Mesenchymal stem cell (in vitro differentiated cells and primary cell): ENCODE measurements around the gene SYNE1.

Experiments
- DNase-seq: peaks from one replicate; pipeline ENCODE4 v3.0.0-alpha.2; 2013
- H2AFZ ChIP-seq: one replicate; pipeline ENCODE4 v1.6.1; 2013; ENCODE audit warnings: low read depth, mild to moderate bottlenecking, control low read depth, inconsistent platforms, low read length, moderate library complexity
- H2AK5ac ChIP-seq: 2 replicates; pipeline ENCODE4 v1.6.1; 2013; ENCODE audit warnings: low read length, moderate library complexity, mild to moderate bottlenecking, inconsistent platforms; ENCODE audit not compliant: severe bottlenecking
- H2BK120ac ChIP-seq: one replicate; pipeline ENCODE4 v1.6.1; 2013; ENCODE audit warnings: low read depth, mild to moderate bottlenecking, inconsistent platforms, low read length, moderate library complexity
- H2BK12ac ChIP-seq, 2 experiments: one replicate each; pipeline ENCODE4 v1.6.1; 2013; ENCODE audit warnings: inconsistent platforms in 2 of 2, low read length in 2 of 2, mild to moderate bottlenecking in 2 of 2, moderate library complexity in 2 of 2, control low read depth in 1 of 2
- H2BK15ac ChIP-seq: one replicate; pipeline ENCODE4 v1.6.1; 2013; ENCODE audit warnings: mild to moderate bottlenecking, low read depth, inconsistent platforms; ENCODE audit not compliant: poor library complexity, severe bottlenecking
- H2BK5ac ChIP-seq: 2 replicates; pipeline ENCODE4 v1.6.1; 2013; ENCODE audit warnings: low read depth, mild to moderate bottlenecking, low read length, control low read depth, inconsistent platforms; ENCODE audit not compliant: poor library complexity, severe bottlenecking
- H3K14ac ChIP-seq, 2 experiments: one replicate each; pipeline ENCODE4 v1.6.1; 2013; ENCODE audit warnings: inconsistent platforms in 2 of 2, low read length in 2 of 2, control low read depth in 1 of 2, mild to moderate bottlenecking in 1 of 2, moderate library complexity in 1 of 2
- H3K18ac ChIP-seq, 2 experiments: one replicate each; pipeline ENCODE4 v1.6.1; 2013; ENCODE audit warnings: inconsistent platforms in 2 of 2, low read length in 2 of 2, control low read depth in 1 of 2, low read depth in 1 of 2, mild to moderate bottlenecking in 1 of 2
- H3K23ac ChIP-seq, 2 experiments: one replicate each; pipeline ENCODE4 v1.6.1; 2013; ENCODE audit warnings: inconsistent platforms in 2 of 2, low read length in 2 of 2, mild to moderate bottlenecking in 2 of 2, moderate library complexity in 2 of 2, control low read depth in 1 of 2
- H3K27ac ChIP-seq: 2 replicates; pipeline ENCODE4 v1.5.1; 2013; ENCODE audit warnings: mild to moderate bottlenecking, moderate library complexity, low read length, control low read depth, inconsistent platforms; ENCODE audit not compliant: poor library complexity, severe bottlenecking
- H3K27me3 ChIP-seq, 2 experiments: 2 replicates each; pipeline versions ENCODE4 v1.6.1 to v1.7.0; 2013; ENCODE audit warnings: low read length in 2 of 2, mild to moderate bottlenecking in 2 of 2, moderate library complexity in 2 of 2, control low read depth in 1 of 2, inconsistent platforms in 1 of 2; ENCODE audit not compliant: control insufficient read depth in 1 of 2, insufficient read depth in 1 of 2
- H3K36me3 ChIP-seq, 2 experiments: 2 replicates each; pipeline versions ENCODE4 v1.6.1 to v1.7.0; 2013; ENCODE audit warnings: low read length in 2 of 2, control low read depth in 1 of 2, inconsistent platforms in 1 of 2, low read depth in 1 of 2, mild to moderate bottlenecking in 1 of 2; ENCODE audit not compliant: insufficient read depth in 2 of 2, control insufficient read depth in 1 of 2
- H3K4ac ChIP-seq, 2 experiments: one replicate each; pipeline ENCODE4 v1.6.1; 2013; ENCODE audit warnings: inconsistent platforms in 2 of 2, low read length in 2 of 2, mild to moderate bottlenecking in 2 of 2, moderate library complexity in 2 of 2, control low read depth in 1 of 2, low read depth in 1 of 2
- H3K4me1 ChIP-seq: 2 replicates; pipeline ENCODE4 v1.6.1; 2013; ENCODE audit warnings: low read depth, low read length, control low read depth; ENCODE audit not compliant: control insufficient read depth, insufficient read depth
- H3K4me2 ChIP-seq: 2 replicates; pipeline ENCODE4 v1.6.1; 2013; ENCODE audit warnings: low read length, mild to moderate bottlenecking, inconsistent platforms; ENCODE audit not compliant: poor library complexity, severe bottlenecking
- H3K4me3 ChIP-seq, 2 experiments: 2 replicates each; pipeline versions ENCODE4 v1.5.1 to v1.7.0; 2013; ENCODE audit warnings: low read length in 2 of 2, mild to moderate bottlenecking in 2 of 2, control low read depth in 1 of 2, low read depth in 1 of 2; ENCODE audit not compliant: insufficient read depth in 1 of 2
- H3K79me1 ChIP-seq: replicated peaks from 2 replicates; pipeline ENCODE4 v1.6.1; 2013; ENCODE audit warnings: mild to moderate bottlenecking, control low read depth, low read length, inconsistent platforms; ENCODE audit not compliant: poor library complexity, severe bottlenecking
- H3K9ac ChIP-seq: 2 replicates; pipeline ENCODE4 v1.7.0; 2013; ENCODE audit warnings: mild to moderate bottlenecking, low read length, moderate library complexity
- H3K9me3 ChIP-seq: 2 replicates; pipeline ENCODE4 v1.7.0; 2013; ENCODE audit warnings: mild to moderate bottlenecking, low read length; ENCODE audit not compliant: control insufficient read depth
- H4K8ac ChIP-seq: one replicate; pipeline ENCODE4 v1.6.1; 2013; ENCODE audit warnings: inconsistent platforms, mild to moderate bottlenecking, low read length, moderate library complexity
- H4K91ac ChIP-seq: one replicate; pipeline ENCODE4 v1.6.1; 2013; ENCODE audit warnings: mild to moderate bottlenecking, low read length, inconsistent platforms
- WGBS: methylation state at CpG from one replicate; pipeline ENCODE4 v1.1.7; 2013; ENCODE audit warnings: mixed read lengths; 5-methylcytosine and 5-hydroxymethylcytosine counted together

Gene SYNE1

GRCh38 chr6:152452639-152453038 is 184.5 kb downstream of the SYNE1 start:
- H2BK15ac ChIP-seq, result no peak overlapping the region
- H3K14ac ChIP-seq, result no peak overlapping the region
- no peaks in the 10 kb centered on the region for H3K79me1 ChIP-seq
- no peak for DNase-seq
- no peak overlapping the region for H2AFZ ChIP-seq
- H2BK5ac ChIP-seq, result no peak overlapping the region
- H3K27ac ChIP-seq, result no peak overlapping the region
- no peak overlapping the region for H4K8ac ChIP-seq
- no peak overlapping the region for H2BK120ac ChIP-seq
- H2AK5ac ChIP-seq, result no peak overlapping the region
- H3K4me3 ChIP-seq, result no peak overlapping the region
- H3K4ac ChIP-seq, result no peak overlapping the region
- no peak overlapping the region for H3K4me2 ChIP-seq
- no peak overlapping the region for H3K9ac ChIP-seq
- H3K18ac ChIP-seq, result no peak overlapping the region
- H2BK12ac ChIP-seq, result no peak overlapping the region
- WGBS, result 91% methylated on average over 6 of the region's 7 CpGs
- no peaks in the 10 kb centered on the region for H3K36me3 ChIP-seq
- no peaks in the 10 kb centered on the region for H3K4me1 ChIP-seq
- no peak overlapping the region for H3K23ac ChIP-seq
- no peak overlapping the region for H4K91ac ChIP-seq
- H3K9me3 ChIP-seq, result no peaks in the 10 kb centered on the region
- H3K27me3 ChIP-seq, result no peaks in the 10 kb centered on the region

DNA sequence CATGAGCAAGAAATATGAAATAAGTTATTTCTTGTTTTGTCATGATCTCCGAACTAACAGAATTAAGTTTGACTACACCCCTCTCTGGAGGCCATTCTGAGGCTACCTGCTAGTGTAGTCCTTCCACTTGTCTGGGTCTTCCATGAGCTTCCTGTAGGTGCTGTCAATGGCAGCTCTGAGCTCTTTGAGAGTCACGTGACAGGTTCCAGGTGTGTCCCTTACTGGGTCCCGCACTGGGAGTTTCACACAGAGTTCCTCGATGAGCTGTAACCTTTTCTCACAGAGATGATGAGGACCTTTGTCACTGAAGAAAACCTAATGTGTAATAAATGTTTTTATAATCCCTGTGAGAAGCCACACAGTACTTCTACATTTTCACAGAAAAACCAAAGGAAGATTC is 186.6 kb downstream of the SYNE1 start:
- Histone ChIP-seq H3K36me3 (no peaks in the 10 kb centered on the region), H3K23ac (no peak overlapping the region), H2BK15ac (no peak overlapping the region), H2AFZ (no peak overlapping the region), H2AK5ac (no peak overlapping the region), H3K4me2 (no peak overlapping the region), H4K91ac (no peak overlapping the region), H3K18ac (no peak overlapping the region), H3K27ac (no peak overlapping the region), H3K79me1 (no peaks in the 10 kb centered on the region), H2BK12ac (no peak overlapping the region), H4K8ac (no peak overlapping the region), H3K9me3 (no peaks in the 10 kb centered on the region), H3K27me3 (no peaks in the 10 kb centered on the region), H2BK120ac (no peak overlapping the region), H3K4me3 (no peak overlapping the region), H3K9ac (no peak overlapping the region), H3K14ac (no peak overlapping the region), H2BK5ac (no peak overlapping the region), H3K4ac (no peak overlapping the region), H3K4me1 (no peaks in the 10 kb centered on the region)
- no peak for DNase-seq
- WGBS, result 83% methylated on average over 2 of the region's 4 CpGs

DNA sequence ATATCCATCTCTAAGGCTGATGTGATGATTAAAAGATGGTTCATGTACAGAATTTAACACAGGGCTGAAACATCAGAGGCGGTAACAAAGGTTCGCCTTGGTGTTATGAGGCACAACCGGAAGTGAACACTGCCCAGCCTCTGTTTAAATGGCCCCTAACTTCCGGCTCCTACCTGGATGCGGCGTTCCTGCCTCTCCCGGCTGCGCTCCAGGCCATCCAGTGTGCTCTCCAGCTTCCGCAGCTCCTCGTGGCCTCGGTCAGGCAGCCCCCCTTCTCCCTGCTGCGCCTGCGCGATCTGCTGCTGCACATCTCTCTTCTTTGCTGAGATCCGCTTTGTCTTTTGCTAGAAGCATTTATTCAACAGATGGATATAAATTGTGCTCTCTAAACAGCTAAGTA is 195.3 kb downstream of the SYNE1 start:
- H2BK5ac ChIP-seq, result no peak overlapping the region
- no peak for DNase-seq
- no peak overlapping the region for H2BK120ac ChIP-seq
- no peak overlapping the region for H2AK5ac ChIP-seq
- no peaks in the 10 kb centered on the region for H3K27me3 ChIP-seq
- no peak overlapping the region for H4K8ac ChIP-seq
- H3K79me1 ChIP-seq, result no peaks in the 10 kb centered on the region
- no peak overlapping the region for H3K18ac ChIP-seq
- WGBS, result 93% methylated on average over 14 of the region's 15 CpGs
- no peak overlapping the region for H4K91ac ChIP-seq
- H3K14ac ChIP-seq, result no peak overlapping the region
- H3K9me3 ChIP-seq, result no peaks in the 10 kb centered on the region
- H3K4me3 ChIP-seq, result no peak overlapping the region
- no peak overlapping the region for H3K23ac ChIP-seq
- no peak overlapping the region for H3K27ac ChIP-seq
- no peak overlapping the region for H3K9ac ChIP-seq
- H3K4me1 ChIP-seq, result no peaks in the 10 kb centered on the region
- H3K4ac ChIP-seq, result no peak overlapping the region
- no peak overlapping the region for H2BK12ac ChIP-seq
- no peak overlapping the region for H2AFZ ChIP-seq
- no peaks in the 10 kb centered on the region for H3K36me3 ChIP-seq
- H2BK15ac ChIP-seq, result no peak overlapping the region
- H3K4me2 ChIP-seq, result no peak overlapping the region

- H3K36me3 ChIP-seq, result no peaks in the 10 kb centered on the region
- H2BK120ac ChIP-seq, result no peak overlapping the region
- no peak overlapping the region for H2AFZ ChIP-seq
- H3K9ac ChIP-seq, result no peak overlapping the region
- no peak overlapping the region for H3K23ac ChIP-seq
- H3K79me1 ChIP-seq, result no peaks in the 10 kb centered on the region
- H2BK12ac ChIP-seq, result no peak overlapping the region
- DNase-seq, result no peak
- no peak overlapping the region for H2BK15ac ChIP-seq
- no peak overlapping the region for H3K18ac ChIP-seq
- H2BK5ac ChIP-seq, result no peak overlapping the region
- H3K27ac ChIP-seq, result no peak overlapping the region
- H3K4me1 ChIP-seq, result no peaks in the 10 kb centered on the region
- H3K14ac ChIP-seq, result no peak overlapping the region
- H4K91ac ChIP-seq, result no peak overlapping the region
- H4K8ac ChIP-seq, result no peak overlapping the region
- H2AK5ac ChIP-seq, result no peak overlapping the region
- 97% methylated on average over 2 of the region's 3 CpGs for WGBS
- H3K9me3 ChIP-seq, result no peaks in the 10 kb centered on the region
- H3K4me3 ChIP-seq, result no peak overlapping the region
- no peak overlapping the region for H3K4me2 ChIP-seq
- H3K4ac ChIP-seq, result no peak overlapping the region
- no peaks in the 10 kb centered on the region for H3K27me3 ChIP-seq
These were observed 201.3 kb downstream of the SYNE1 start for GRCh38 chr6:152435816-152436215.
